Right renal cortex interstitium (tissue), 3 donors: Measurements from ENCODE around the gene PPP1R3A. TPM values are rescaled to one million over a fixed set of nuclear protein-coding genes. Genes with fewer than 3 reads are reported as not detected.
"Not testable (repeated sequence)": the region's sequence is repeated elsewhere in the genome, so short reads cannot be mapped to it uniquely, and the experiment has no call there.

Source experiments
- DNase-seq, 3 donors: peaks; one replicate each; pipeline ENCODE4 v3.0.0-alpha.2; 2013; ENCODE audit warnings: low read depth in 3 of 3, low spot score in 2 of 3
- polyA plus RNA-seq, 3 donors: library from polyadenylated mRNA; unstranded; fragments of 120-200 nt; gene quantifications; one replicate each; pipeline ENCODE4 v1.2.1, GENCODE V29; 2013; ENCODE audit not compliant: insufficient read length in 3 of 3

Gene PPP1R3A
- polyA plus RNA-seq = not detected

GRCh38 chr7:113918946-113919345, at the start of gene PPP1R3A:
Gene PPP1R3A, minus strand, starts transcription at chr7:113919009. Its CDS starts 13 bp downstream, at chr7:113918996.
- no peak for DNase-seq

GRCh38 chr7:113963356-113963755, 44.5 kb upstream of the PPP1R3A start:
- no peak for DNase-seq

- DNase-seq = no peak
Observed at GRCh38 chr7:113959910-113960309, 41.1 kb upstream of the PPP1R3A start.

GRCh38 chr7:113955157-113955556, 36.3 kb upstream of the PPP1R3A start:
- no peak for DNase-seq

GRCh38 chr7:113953553-113953952, 34.7 kb upstream of the PPP1R3A start:
- no peak for DNase-seq

- no peak for DNase-seq
Observed at GRCh38 chr7:113945018-113945938, 26.5 kb upstream of the PPP1R3A start.

- no peak for DNase-seq
Observed at GRCh38 chr7:113936982-113937381, 18.2 kb upstream of the PPP1R3A start.

GRCh38 chr7:113936535-113936934, 17.7 kb upstream of the PPP1R3A start:
- no peak for DNase-seq

- DNase-seq = not testable (repeated sequence)
Observed at GRCh38 chr7:113929389-113929788, 10.6 kb upstream of the PPP1R3A start.

- no peak for DNase-seq
Observed at GRCh38 chr7:113928112-113928511, 9.3 kb upstream of the PPP1R3A start.

GRCh38 chr7:113922049-113922448, 3.2 kb upstream of the PPP1R3A start:
- DNase-seq = no peak

GRCh38 chr7:113921363-113921762, 2.6 kb upstream of the PPP1R3A start:
- DNase-seq = no peak

GRCh38 chr7:113917840-113918239, 969 bp downstream of the PPP1R3A start:
- no peak for DNase-seq

GRCh38 chr7:113915956-113916355, 2.9 kb downstream of the PPP1R3A start:
- DNase-seq = no peak

GRCh38 chr7:113912876-113913275, 5.9 kb downstream of the PPP1R3A start:
- no peak for DNase-seq

- DNase-seq = no peak
Observed at GRCh38 chr7:113907617-113908016, 11.2 kb downstream of the PPP1R3A start.

- no peak for DNase-seq
Observed at GRCh38 chr7:113904521-113904920, 14.3 kb downstream of the PPP1R3A start.

GRCh38 chr7:113892818-113893217, 26.0 kb downstream of the PPP1R3A start:
- no peak for DNase-seq

GRCh38 chr7:113891828-113892227, 27.0 kb downstream of the PPP1R3A start:
- no peak for DNase-seq

GRCh38 chr7:113891031-113891350, 27.8 kb downstream of the PPP1R3A start:
- no peak for DNase-seq

GRCh38 chr7:113890331-113891030, 28.3 kb downstream of the PPP1R3A start:
- DNase-seq = no peak

GRCh38 chr7:113883096-113883495, 35.7 kb downstream of the PPP1R3A start:
- no peak for DNase-seq
